HG03520 (cell line): ENCODE measurements around the gene CLASP1.
"Not testable (repeated sequence)": the region's sequence is repeated elsewhere in the genome, so short reads cannot be mapped to it uniquely, and the experiment has no call there.

Experiments
- ATAC-seq: cut with Tn5 transposase; IDR thresholded peaks from one replicate; pipeline ENCODE4 v1.9.1; 2021; ENCODE audit warnings: mild to moderate bottlenecking, moderate library complexity; ENCODE audit not compliant: unreplicated experiment

CLASP1 gene

GRCh38 chr2:121587131-121587530 is 62.1 kb downstream of the CLASP1 start:
- no peak for ATAC-seq

- ATAC-seq, result no peak
Measured at GRCh38 chr2:121584741-121585140, 64.5 kb downstream of the CLASP1 start.

DNA sequence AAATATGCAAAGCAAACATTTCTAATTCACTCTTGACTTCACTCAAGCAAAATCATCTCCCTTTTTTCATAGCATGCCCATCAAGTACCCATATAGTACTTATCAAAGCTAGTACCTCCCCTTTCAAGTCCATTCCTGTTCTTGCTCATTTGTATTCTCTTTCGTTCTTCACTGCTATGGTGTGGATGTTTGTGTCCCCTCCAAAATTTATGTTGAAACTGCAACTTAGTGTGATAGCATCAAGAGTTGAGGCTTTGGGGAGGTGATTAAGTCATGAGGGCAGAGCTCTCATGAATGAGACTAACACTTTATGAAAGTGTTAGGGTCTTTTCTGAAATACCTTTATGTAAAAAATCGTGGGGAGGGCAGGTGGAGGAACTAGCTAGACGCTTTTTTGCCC is 65.7 kb downstream of the CLASP1 start:
- ATAC-seq, result no peak

DNA sequence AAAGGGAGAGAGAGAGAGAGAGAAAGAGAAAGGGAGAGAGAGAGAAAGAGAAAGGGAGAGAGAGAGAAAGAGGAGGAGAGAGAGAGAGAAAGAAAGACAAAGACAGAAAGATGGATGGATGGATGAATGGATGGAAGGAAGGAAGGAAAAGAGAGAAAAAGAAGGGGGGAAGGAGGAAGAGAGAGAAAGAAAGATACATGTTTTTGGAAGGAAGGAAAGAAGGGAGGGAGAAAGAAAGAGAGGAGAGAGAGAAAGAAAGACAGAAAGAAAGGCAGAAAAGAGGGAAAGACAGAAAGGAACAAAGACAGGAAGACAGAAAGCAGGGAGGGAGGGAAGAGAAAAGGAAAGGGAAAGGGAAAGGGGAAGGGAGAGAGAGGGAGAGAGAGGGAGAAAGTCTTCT is 67.0 kb downstream of the CLASP1 start:
- no peak for ATAC-seq

GRCh38 chr2:121579309-121579708 is 70.0 kb downstream of the CLASP1 start:
- ATAC-seq, result no peak

DNA sequence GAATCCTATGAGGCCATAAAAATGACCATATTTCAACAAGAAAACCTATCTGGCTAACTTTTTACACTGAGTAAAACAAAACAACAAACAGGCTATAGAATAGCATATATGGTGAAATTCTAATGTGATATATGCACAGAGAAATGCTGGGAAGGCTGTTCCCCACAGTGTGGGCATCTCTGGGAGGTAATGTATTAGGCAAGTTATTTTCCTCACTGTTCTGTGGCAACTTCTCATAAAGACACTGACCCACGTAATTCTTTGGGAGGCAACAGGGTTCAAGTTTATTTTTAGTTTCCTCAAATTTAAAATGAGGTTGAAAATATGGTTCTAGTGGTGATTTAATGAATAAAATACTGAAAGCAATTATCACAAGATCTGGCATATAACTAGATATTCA is 71.9 kb downstream of the CLASP1 start:
- ATAC-seq, result no peak

DNA sequence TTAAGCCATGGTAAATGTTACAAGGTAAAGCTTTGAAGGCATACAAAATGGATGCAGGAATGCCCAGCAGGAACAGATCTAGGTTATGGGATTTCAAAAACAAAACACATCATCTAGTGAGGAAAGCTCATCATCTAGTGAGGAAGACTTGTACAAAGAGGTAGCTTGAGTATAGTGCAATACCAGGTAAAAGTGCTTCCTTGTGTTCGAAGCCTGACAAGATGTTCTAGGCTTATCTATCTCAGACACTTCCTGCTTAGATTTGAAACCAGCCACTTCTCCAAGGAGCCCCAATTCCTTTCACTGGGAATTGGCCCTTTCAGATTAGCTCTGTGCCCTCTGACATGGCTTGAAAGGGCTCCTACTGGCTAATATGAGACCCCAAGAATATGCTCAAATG is 73.0 kb downstream of the CLASP1 start:
- ATAC-seq, result no peak

DNA sequence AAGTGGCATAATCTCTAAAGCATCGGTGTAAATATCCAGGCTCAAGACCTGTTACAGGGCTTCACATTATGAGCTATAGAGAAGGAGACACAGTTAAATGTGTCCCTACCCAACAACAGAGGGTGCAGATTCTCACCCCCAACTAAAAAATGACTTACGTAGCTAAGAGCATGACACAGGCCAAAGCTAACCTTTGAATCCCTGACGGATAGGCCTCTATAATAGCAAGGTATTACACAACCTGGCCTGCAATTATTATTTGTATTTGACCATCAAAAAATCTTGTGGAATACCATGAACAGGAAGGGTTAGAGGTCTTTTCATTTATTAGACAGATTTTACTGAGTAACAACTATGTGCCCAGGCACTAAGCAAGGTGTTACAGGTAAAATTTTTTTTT is 73.5 kb downstream of the CLASP1 start:
- ATAC-seq, result no peak

- ATAC-seq, result no peak
Measured at GRCh38 chr2:121570667-121571055, 78.6 kb downstream of the CLASP1 start.

- ATAC-seq, result no peak
Measured at GRCh38 chr2:121570036-121570666, 79.1 kb downstream of the CLASP1 start.

DNA sequence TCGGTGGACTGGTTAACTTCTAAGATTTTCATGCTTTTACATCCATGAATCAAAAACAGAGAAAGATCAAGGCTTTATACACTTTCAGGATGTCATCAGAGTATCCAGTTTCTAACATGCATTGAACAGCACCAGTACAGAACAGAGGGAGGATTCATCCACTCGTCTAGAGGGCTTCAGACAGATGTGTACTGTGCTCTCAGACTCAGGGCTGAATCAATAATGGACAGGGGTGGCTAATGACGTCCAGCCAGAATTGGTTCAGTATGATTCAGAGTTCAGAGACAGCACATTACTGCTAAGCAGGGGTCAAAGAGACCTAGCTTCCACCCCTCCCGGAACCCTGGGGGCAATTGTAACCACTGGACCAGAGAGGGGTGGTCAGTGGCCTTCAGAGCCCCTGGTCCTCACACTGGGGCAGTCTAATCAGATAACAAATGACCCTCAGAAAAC is 81.3 kb downstream of the CLASP1 start:
- no peak for ATAC-seq

DNA sequence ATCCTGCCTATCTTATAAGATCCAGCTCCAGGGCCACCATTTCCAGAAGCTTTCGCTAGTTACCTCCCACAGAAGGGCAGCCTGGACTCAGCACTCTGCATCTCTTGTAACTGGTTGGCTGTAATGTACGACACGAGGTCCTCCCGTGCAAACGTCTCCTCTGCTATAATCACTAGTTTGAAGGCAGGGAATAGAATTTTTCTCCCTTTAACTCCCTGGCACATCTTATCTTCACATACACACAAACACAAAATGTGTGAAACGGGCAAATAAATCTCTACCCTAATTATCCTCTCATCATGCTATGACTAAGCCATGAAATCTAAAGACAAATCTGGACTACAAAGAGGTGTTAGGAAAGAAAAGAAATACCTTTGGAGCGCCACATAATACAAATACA is 81.8 kb downstream of the CLASP1 start:
- ATAC-seq, result no peak

DNA sequence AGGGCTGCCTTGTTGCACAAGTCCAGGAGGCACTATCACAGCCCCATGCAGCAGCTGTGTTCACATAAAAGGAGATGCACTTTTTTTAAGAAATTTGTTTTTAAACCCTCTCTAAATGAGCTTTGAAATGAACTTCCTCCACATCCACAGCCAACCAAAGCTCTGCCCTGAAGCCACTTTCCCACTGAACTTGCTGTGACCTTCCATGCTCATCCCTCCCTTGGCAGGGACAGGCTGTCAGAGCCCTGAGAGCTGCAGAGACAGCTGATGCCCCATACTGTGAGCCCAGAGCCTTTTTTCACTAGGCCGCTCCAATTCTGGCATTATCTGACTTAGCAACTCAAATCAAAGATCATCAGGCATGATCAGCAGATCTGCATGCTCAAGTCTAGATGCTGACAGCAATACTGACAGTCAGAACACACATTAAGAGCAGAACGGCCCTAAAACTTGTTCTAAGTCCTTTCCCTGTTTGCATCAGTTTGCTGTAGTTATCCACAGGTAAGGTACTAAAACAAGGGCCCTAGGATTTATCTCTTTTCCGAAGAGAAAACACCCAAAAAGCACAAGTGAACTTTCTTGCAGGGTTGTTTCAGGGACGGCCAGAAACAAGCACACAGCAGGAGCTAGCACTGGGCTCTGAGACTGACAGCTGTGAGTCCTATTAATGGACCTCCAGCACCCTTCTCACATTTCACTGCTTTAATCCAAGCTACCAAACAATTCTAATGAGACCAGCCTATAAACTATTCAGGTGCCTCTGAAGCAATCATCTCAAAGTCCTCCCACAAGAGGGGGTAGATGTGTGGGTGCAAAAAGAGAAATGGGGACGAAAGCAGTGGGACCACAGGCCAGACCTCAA is 83.6 kb downstream of the CLASP1 start:
- ATAC-seq, result no peak

DNA sequence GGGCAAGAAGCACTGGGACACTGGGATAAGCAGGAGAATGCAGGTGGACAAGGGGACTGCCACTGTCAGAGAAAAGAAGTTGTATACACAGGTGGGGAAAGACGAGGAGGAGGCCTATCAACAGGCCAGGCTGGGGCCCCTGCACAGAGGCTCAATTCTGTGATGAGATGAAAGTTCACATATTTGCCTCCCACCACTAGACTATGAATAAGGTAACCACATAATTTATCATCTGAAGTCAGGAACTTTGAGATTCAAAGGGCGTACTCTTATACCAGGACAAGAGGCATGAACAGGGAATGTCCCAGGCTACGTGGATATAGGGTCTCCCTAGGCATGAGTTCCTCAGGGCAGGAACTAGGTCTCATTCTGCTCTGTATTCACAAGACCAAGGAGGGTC is 84.4 kb downstream of the CLASP1 start:
- no peak for ATAC-seq

- ATAC-seq, result not testable (repeated sequence)
Measured at GRCh38 chr2:121563754-121564153, 85.5 kb downstream of the CLASP1 start.

GRCh38 chr2:121562269-121563176 is 86.7 kb downstream of the CLASP1 start:
- ATAC-seq, result no peak

DNA sequence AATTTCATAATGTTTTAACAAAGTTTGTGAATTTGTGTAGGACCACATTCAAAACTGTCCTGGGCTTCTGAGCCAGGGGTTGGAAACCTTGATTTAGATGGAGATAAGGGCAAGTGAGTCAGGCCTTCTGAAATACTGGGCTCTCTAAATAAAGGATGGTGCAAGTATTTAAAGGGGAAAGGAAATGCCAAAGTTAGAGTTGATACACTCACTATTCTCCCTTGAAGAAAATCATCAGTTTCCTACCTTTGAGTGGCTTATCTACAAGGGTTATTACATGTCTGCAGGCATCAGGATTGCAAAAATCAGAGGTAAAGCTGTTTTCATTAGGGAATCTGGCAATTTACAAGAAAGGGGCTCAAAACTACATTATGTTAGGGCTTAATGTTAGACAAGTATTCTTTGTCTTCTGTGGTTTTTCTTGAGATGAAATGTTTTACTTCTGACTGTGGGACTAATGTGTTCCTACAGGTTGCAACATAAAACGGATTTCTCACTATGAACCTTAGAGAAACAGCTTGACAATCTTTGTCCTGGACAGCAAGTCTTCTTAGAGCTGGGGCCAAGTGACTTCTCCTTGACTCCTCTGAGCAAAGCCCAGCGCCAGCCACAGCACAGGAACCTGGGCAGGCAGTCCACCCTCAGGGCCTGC is 87.5 kb downstream of the CLASP1 start:
- ATAC-seq, result no peak

DNA sequence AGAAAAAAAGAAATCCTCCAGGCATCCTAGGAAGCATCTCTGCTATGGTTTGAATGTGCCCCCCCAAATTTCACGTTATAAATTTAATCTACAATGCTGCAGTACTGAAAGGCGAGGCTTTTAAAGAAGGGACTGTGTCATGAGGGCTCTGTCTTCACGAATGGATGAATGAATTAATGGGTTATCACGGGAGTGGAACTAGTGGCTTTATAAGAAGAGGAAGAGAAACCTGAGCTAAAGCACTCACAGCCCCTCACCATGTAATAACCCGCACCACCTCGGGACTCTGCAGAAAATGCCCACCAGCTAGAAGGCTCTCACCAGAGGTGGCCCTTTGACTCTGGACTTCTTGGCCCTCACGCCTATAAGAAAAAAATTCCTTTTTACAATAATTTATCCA is 90.9 kb downstream of the CLASP1 start:
- no peak for ATAC-seq

- ATAC-seq, result no peak
Measured at GRCh38 chr2:121555008-121555407, 94.3 kb downstream of the CLASP1 start.

DNA sequence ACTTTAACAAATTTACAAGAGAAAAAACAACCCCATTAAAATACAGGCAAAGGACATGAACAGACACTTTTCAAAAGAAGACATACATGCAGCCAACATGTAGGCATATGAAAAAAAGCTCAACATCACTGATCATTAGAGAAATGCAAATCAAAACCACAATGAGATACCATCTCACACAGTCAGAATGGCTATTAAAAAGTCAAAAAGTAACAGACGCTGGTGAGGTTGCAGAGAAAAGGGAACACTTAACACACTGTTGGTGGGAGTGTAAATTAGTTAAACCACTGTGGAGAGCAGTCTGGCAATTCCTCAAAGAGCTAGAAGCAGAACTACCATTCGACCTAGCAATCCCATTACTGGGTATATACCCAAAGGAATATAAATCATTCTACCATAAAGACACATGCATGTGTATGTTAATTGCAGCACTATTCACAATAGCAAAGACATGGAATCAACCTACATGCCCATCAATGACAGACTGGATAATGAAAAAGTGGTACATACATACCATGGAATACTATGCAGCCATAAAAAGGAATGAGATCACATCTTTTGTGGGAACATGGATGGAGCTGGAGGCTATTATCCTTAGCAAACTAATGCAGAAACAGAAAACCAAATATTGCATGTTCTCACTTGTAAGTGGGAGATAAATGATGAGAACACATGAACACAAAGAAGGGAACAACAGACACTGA is 96.6 kb downstream of the CLASP1 start:
- ATAC-seq, result not testable (repeated sequence)
